Fibroblast of pulmonary artery (primary cell): ENCODE data around the gene SRSF11.

Source experiments
- DNase-seq: peaks from one replicate; pipeline ENCODE4 v3.0.0-alpha.2; 2010; ENCODE audit warnings: low read depth
- H3K4me3 ChIP-seq: replicated peaks from 2 replicates; pipeline ENCODE4 v1.5.1; 2011; ENCODE audit warnings: low read depth, mild to moderate bottlenecking, control low read depth, low read length, moderate library complexity
- TF ChIP-seq, protein P1 (sequence below): IDR thresholded peaks from 2 replicates; pipeline ENCODE4 v1.5.1; 2011; ENCODE audit warnings: mild to moderate bottlenecking, control low read depth, low read length, inconsistent platforms; ENCODE audit errors: missing control alignments

The SRSF11 gene

GRCh38 chr1:70277875-70278274 is 56.7 kb downstream of the SRSF11 start:
- TF ChIP-seq, protein P1, sequence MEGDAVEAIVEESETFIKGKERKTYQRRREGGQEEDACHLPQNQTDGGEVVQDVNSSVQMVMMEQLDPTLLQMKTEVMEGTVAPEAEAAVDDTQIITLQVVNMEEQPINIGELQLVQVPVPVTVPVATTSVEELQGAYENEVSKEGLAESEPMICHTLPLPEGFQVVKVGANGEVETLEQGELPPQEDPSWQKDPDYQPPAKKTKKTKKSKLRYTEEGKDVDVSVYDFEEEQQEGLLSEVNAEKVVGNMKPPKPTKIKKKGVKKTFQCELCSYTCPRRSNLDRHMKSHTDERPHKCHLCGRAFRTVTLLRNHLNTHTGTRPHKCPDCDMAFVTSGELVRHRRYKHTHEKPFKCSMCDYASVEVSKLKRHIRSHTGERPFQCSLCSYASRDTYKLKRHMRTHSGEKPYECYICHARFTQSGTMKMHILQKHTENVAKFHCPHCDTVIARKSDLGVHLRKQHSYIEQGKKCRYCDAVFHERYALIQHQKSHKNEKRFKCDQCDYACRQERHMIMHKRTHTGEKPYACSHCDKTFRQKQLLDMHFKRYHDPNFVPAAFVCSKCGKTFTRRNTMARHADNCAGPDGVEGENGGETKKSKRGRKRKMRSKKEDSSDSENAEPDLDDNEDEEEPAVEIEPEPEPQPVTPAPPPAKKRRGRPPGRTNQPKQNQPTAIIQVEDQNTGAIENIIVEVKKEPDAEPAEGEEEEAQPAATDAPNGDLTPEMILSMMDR = no peak
- no peak for DNase-seq
- no peak overlapping the region for H3K4me3 ChIP-seq

DNA sequence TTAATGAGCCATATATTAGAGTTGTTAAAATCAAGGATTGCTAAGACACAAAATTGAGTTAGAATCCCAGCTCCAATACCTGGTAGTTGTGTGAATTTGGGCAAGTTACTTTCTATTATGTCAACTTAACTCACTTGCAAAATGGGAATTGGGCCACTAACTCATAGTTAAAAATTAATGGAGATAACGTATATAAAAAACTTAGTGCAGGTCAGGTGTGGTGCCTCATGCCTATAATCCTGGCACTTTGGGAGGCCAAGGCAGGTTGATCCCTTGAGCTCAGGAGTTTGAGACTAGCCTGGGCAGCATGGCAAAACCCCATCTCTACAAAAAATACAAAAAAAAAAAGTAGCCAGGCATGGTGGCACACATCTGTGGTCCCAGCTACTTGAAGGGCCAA is 57.5 kb downstream of the SRSF11 start:
- TF ChIP-seq, protein P1 = no peak
- no peak overlapping the region for H3K4me3 ChIP-seq
- no peak for DNase-seq

- H3K4me3 ChIP-seq = no peak overlapping the region
- TF ChIP-seq, protein P1 = no peak
- DNase-seq = no peak
Measured at GRCh38 chr1:70284366-70284765, 63.2 kb downstream of the SRSF11 start.

DNA sequence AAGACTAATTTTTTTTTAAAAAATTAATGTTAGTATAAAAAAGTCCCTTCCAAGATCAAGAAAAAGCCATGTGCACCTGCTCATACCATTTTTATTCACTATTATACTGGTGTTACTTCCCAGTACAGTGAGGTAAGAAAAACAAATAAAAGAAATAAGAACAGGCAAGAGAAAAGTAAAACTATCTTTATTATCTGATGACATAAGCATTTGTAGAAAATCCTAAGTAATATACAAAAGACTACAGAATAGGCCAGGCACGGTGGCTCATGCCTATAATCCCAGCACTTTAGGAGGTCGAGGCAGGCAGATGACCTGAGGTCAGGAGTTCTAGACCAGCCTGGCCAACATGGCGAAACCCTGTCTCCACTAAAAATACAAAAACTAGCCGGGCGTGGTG is 65.3 kb downstream of the SRSF11 start:
- no peak for DNase-seq
- TF ChIP-seq, protein P1 = no peak
- no peak overlapping the region for H3K4me3 ChIP-seq

DNA sequence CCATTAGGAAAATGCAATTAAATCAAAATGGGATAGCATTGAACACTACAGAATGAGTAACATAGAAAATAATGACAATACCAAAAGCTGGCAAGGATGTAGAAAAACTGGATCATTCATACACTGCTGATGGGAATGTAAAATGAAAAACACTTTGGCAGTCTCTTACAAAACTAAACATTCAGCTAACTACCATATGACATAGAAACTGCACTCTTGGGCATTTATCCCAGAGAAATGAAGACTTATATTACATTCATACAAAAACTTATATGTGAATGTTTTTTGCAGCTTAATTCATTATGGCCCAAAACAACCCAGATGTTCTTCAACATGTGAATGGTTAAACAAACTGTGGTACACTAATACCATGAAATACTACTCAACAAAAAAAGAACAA is 67.0 kb downstream of the SRSF11 start:
- TF ChIP-seq, protein P1 = no peak
- H3K4me3 ChIP-seq = no peak overlapping the region
- no peak for DNase-seq

GRCh38 chr1:70290218-70290617 is 69.0 kb downstream of the SRSF11 start:
- DNase-seq = peak; percentile 37
- TF ChIP-seq, protein P1 = no peak
- no peak overlapping the region for H3K4me3 ChIP-seq

GRCh38 chr1:70293186-70293843 is 72.1 kb downstream of the SRSF11 start:
- H3K4me3 ChIP-seq = no peak overlapping the region
- TF ChIP-seq, protein P1 = no peak
- no peak for DNase-seq
